Dedifferentiated amniotic fluid mesenchymal stem cell (primary cell): ENCODE results near the gene RENBP.

Source experiments
- DNase-seq: peaks from one replicate; pipeline ENCODE4 v3.0.0-alpha.2; 2016; ENCODE audit errors: extremely low spot score

The RENBP gene

GRCh38 chrX:153920546-153920945 is 23.9 kb downstream of the RENBP start:
- no peak for DNase-seq

GRCh38 chrX:153919281-153919680 is 25.2 kb downstream of the RENBP start:
- no peak for DNase-seq

- no peak for DNase-seq
These were observed 26.6 kb downstream of the RENBP start for GRCh38 chrX:153917869-153918268.

- DNase-seq: no peak
These were observed 30.7 kb downstream of the RENBP start for GRCh38 chrX:153913701-153914100.

- no peak for DNase-seq
These were observed 31.2 kb downstream of the RENBP start for GRCh38 chrX:153913211-153913610.

GRCh38 chrX:153911798-153912197 is 32.6 kb downstream of the RENBP start:
- DNase-seq: no peak

- DNase-seq: no peak
These were observed 34.0 kb downstream of the RENBP start for GRCh38 chrX:153910446-153910845.

- DNase-seq: no peak
These were observed 34.5 kb downstream of the RENBP start for GRCh38 chrX:153909980-153910360.

- no peak for DNase-seq
These were observed 35.1 kb downstream of the RENBP start for GRCh38 chrX:153909024-153909979.

- DNase-seq: no peak
These were observed 36.1 kb downstream of the RENBP start for GRCh38 chrX:153908219-153908860.

- no peak for DNase-seq
These were observed 37.0 kb downstream of the RENBP start for GRCh38 chrX:153907456-153907855.

GRCh38 chrX:153906126-153906917 is 38.1 kb downstream of the RENBP start:
- DNase-seq: no peak

- no peak for DNase-seq
These were observed 38.9 kb downstream of the RENBP start for GRCh38 chrX:153905481-153906095.

- no peak for DNase-seq
These were observed 40.2 kb downstream of the RENBP start, which contains the start of gene AVPR2 for GRCh38 chrX:153903991-153904957. Gene AVPR2, plus strand, starts transcription at chrX:153904673. Its CDS starts 473 bp downstream, at chrX:153905146.

GRCh38 chrX:153903238-153903980 is 41.0 kb downstream of the RENBP start:
- DNase-seq: no peak

GRCh38 chrX:153902385-153902784 is 42.1 kb downstream of the RENBP start:
- no peak for DNase-seq

- DNase-seq: no peak
These were observed 42.7 kb downstream of the RENBP start for GRCh38 chrX:153901753-153902140.

- peak; percentile 65 for DNase-seq
These were observed 43.4 kb downstream of the RENBP start for GRCh38 chrX:153900831-153901752.

- no peak for DNase-seq
These were observed 46.5 kb downstream of the RENBP start for GRCh38 chrX:153897899-153898298.
